ENCODE measurements around the gene FBXW5. TPM values are rescaled to one million over a fixed set of nuclear protein-coding genes. Genes with fewer than 3 reads are reported as not detected.

Gene FBXW5
- total and polyA plus RNA-seq, 2 experiments from 2014 or later: 27.0 to 111 TPM

GRCh38 chr9:136962701-136963248, 18.2 kb upstream of the FBXW5 start:
- peaks cover 9% of the 10 kb centered on the region for H3K4me1 ChIP-seq (ENCODE audit: insufficient read depth)
- no peaks in the 10 kb centered on the region for H3F3A ChIP-seq (replicated peaks; ENCODE audit: low read depth)
- H3K27me3 Mint-ChIP-seq (ENCODE audit: insufficient read depth, low read depth, poor library complexity): peaks cover 7% of the 10 kb centered on the region
- H3K4me3 Mint-ChIP-seq: no peak overlapping the region
- no peaks in the 10 kb centered on the region for H3K27me3 ChIP-seq (ENCODE audit: insufficient read depth)
- peak overlapping the region; percentile 67; the same call in 1 of the 2 replicates for H3K27ac Mint-ChIP-seq
- H3K9me3 Mint-ChIP-seq: no peaks in the 10 kb centered on the region; the same call in 2 of the 3 replicates
- no peaks in the 10 kb centered on the region for H4K20me1 ChIP-seq (replicated peaks; ENCODE audit: insufficient read depth)
- no peak overlapping the region for H3K27ac ChIP-seq (ENCODE audit: low read depth)
- ATAC-seq (no peak), DNase-seq (ENCODE audit: low spot score) (no peak)
- H3K4me2 ChIP-seq: no peak overlapping the region
- no peaks in the 10 kb centered on the region for H3K9me2 ChIP-seq (ENCODE audit: insufficient read depth)
- no peaks in the 10 kb centered on the region for H3K79me2 ChIP-seq (replicated peaks; ENCODE audit: insufficient read depth)
- no peaks in the 10 kb centered on the region for H3K36me3 ChIP-seq (ENCODE audit: insufficient read depth)
- H3K4me3 ChIP-seq: no peak overlapping the region
- no peak overlapping the region for H2AFZ ChIP-seq
- peaks cover 9% of the 10 kb centered on the region for H3K4me1 Mint-ChIP-seq
- TF ChIP-seq NANOG (IDR thresholded peaks at IDR 0.05; ENCODE audit: borderline replicate concordance): no peak
- no peak for TF ChIP-seq EZH2phosphoT487 (IDR thresholded peaks at IDR 0.05; ENCODE audit: unreplicated experiment)
- no peak for TF ChIP-seq EZH2 (IDR thresholded peaks at IDR 0.05; ENCODE audit: low read depth, unreplicated experiment)
- TF ChIP-seq CREB1 (CRISPR knock-in tag; IDR thresholded peaks at IDR 0.05; ENCODE audit: low read depth): no peak
- no peak for TF ChIP-seq REST (IDR thresholded peaks at IDR 0.05; ENCODE audit: unreplicated experiment)
- no peak for TF ChIP-seq POLR2AphosphoS5 (IDR thresholded peaks at IDR 0.05; ENCODE audit: low read depth)
- no peak for TF ChIP-seq ETS1 (IDR thresholded peaks at IDR 0.05)
- no peak for TF ChIP-seq ZNF331 (CRISPR knock-in tag; IDR thresholded peaks at IDR 0.05; ENCODE audit: low read depth)
- TF ChIP-seq ZNF462 (CRISPR knock-in tag; IDR thresholded peaks at IDR 0.05): no peak
- TF ChIP-seq JUNB (IDR thresholded peaks at IDR 0.05; ENCODE audit: unreplicated experiment): no peak
- no peak for TF ChIP-seq CTCF (conservative IDR thresholded peaks at IDR 0.05; ENCODE audit: low read depth in 2 of 2)
- no peak for TF ChIP-seq ZNF114 (CRISPR knock-in tag; IDR thresholded peaks at IDR 0.05)
- no peak for TF ChIP-seq STAT1 (IDR thresholded peaks at IDR 0.05; ENCODE audit: unreplicated experiment)
- no peaks in the 10 kb centered on the region for H3K36me3 Mint-ChIP-seq (ENCODE audit: low read depth)
